GM12872 (cell line): ENCODE data around the gene TTYH2.

Source experiments
- TF ChIP-seq, protein P1 (sequence below): IDR thresholded peaks from 3 replicates; pipeline ENCODE4 v1.5.1; 2011; ENCODE audit warnings: low read depth, mild to moderate bottlenecking, low read length, moderate library complexity; ENCODE audit not compliant: insufficient read depth

Gene TTYH2

DNA sequence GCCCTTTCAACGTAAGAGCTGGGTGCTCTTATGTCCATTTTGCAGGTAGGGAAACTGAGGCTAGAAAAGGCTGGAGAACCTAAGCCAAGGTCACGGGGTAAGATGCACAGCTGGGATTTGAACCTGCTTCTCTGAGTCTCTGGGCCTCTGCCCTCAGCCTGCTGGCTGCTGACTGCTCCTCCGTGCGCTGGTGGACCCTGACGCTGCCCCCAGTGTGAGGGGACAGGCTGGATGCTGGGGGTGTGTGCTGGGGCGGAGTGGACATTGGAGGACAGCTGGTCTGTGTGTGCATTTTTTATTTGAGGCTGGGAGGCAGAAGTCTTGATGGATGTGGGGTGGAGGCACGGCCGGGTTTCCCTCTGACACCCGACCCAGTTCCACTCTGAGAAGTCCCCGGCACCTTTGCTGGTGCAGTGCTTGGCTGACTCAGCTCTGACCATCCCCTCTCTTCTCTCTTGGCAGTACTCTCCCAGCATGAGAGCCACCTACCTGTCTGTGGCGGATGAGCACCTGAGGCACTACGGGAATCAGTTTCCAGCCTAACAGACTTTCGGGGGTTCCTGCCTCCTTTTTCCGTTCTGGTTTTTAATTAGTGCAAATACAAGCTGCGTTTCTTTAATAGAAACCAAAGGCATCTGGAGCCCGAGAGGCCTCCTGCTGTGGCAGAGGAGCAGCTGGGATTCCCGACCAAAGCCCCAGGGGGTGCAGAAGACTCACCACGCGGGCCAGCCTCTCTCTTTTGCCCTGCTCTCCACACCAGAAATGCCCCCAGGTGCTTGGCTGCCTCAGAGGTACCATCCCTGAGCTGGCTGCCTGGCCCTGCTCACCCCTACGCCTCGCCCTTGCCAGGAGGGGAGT is 46.5 kb downstream of the TTYH2 start:
- TF ChIP-seq, protein P1, sequence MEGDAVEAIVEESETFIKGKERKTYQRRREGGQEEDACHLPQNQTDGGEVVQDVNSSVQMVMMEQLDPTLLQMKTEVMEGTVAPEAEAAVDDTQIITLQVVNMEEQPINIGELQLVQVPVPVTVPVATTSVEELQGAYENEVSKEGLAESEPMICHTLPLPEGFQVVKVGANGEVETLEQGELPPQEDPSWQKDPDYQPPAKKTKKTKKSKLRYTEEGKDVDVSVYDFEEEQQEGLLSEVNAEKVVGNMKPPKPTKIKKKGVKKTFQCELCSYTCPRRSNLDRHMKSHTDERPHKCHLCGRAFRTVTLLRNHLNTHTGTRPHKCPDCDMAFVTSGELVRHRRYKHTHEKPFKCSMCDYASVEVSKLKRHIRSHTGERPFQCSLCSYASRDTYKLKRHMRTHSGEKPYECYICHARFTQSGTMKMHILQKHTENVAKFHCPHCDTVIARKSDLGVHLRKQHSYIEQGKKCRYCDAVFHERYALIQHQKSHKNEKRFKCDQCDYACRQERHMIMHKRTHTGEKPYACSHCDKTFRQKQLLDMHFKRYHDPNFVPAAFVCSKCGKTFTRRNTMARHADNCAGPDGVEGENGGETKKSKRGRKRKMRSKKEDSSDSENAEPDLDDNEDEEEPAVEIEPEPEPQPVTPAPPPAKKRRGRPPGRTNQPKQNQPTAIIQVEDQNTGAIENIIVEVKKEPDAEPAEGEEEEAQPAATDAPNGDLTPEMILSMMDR = no peak

DNA sequence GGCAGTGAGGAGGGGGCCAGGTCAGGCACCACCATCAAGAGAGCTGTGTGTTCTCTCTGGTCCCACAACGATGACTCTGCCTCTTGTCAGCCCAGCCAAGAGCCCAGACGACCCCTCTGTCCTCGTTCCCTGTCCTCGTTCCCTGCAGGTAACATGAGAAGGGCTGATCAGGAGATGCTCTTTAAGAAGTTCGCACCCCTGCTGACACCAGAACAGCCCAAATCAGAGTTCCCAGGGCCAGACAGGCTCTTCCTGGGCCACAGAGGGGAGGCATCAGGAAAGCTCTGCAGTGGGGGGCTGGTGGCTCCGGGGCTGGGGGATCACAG is 47.1 kb downstream of the TTYH2 start:
- TF ChIP-seq, protein P1 = no peak

DNA sequence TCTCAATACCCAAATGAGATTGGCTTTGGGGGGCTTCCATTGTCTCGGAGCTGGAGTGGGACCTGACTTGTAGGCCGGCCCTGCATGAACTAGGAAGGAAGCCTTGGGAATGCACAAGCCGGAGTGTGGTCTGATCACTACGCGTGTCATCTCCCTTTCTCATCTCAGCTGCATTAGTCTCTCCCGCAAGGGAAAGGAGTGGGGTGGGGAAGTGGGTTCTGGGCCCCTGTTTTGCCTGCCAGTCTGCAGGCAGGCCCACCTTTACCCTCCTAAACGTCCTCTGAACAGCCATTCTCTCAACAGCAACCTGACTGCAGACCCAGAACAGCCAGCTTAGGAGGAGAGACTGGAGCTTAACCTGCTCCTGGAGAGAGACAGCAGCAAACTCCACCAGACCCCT is 49.2 kb downstream of the TTYH2 start:
- TF ChIP-seq, protein P1 = no peak

DNA sequence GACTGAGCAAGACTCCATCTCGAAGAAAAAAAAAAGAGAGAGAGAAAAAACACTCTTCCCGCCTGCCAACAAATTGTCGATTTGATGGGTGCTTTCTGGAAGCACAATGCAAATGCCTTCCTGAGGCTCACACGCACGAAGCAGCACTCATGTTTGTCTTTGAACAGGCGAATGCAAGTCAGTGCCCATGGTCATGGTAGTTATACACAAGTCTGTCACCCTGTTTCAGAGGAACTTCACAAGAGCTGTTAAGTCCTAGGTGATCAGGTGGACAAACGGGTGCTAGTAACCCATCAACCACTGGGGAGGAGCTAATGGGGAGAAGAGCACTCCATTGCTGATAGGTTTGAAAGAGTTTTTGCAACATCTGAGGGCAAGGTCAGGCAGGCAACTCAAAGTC is 54.2 kb downstream of the TTYH2 start:
- TF ChIP-seq, protein P1 = no peak

DNA sequence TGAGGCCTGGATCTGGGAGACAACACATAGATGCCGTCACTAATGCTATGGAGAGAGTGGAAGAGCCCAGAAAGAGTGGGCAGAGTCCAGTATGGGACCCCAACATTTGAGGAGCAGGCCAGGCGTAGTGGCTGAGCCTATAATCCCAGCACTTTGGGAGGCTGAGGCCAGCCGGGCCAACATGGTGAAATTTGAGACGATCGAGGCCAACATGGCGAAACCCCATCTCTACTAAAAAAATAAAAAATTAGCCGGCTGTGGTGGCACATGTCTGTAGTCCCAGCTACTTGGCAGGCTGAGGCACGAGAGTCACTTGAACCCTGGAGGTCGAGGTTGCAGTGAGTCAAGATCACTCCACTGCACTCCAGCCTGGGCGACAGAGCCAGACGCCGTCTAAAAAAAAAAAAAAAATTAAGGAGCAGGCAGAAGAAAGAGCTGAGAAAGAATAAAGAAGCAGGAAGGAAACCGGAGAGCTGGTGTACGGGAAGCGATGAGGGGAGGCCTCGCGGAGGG is 54.7 kb downstream of the TTYH2 start:
- TF ChIP-seq, protein P1 = no peak

DNA sequence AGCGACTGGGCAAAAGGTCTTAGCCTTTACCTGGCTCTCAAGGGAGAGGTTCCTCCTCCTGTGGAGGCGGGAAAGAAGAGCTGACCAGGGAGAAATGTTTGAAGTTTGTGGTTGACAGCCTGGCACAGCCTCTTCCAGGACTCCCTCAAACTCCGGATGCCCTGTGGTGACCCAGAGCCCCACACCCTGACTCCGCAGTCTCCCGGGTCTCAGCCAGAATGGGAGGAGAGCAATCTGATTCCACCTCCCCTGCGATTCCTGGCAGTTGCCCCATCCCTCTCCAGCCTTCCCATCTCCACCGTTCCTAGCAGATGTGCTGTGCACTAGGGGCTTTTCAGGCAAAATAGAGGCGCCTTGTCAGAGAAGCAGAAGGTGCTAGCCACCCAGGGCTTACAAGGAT is 55.2 kb downstream of the TTYH2 start:
- TF ChIP-seq, protein P1 = no peak

DNA sequence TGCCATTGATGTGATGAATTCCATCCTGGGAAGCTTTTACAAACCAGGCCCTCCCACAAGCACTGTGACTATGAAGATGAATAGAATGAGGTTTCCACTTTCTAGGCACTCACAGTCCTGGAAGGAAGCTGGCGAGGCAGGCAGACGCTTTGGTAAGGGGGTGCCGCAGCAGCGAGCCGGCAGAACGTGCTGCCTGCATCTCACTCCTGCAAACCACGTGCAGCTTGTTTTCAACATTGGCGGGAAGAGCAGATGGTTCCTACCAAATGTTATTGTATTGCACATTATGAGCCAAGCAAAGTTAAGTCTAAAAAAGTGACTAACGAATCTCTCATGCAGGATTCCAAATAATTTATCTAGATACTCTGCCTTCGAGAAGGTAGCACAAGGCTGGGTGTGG is 57.0 kb downstream of the TTYH2 start:
- TF ChIP-seq, protein P1 = no peak
